ENCODE results near the gene NGLY1. TPM values are rescaled to one million over a fixed set of nuclear protein-coding genes. Genes with fewer than 3 reads are reported as not detected.

Gene NGLY1
- 19.2 to 25.0 TPM (median 19.5 TPM) in 5 replicates for total RNA-seq (2022; extraction: Qiagen RNA extraction)

GRCh38 chr3:25782938-25783660 lies at the start of gene NGLY1:
NGLY1 (minus strand) TSS chr3:25783443; CDS start chr3:25783390, 53 bp downstream.

GRCh38 chr3:25789596-25790556 lies 6.6 kb upstream of the NGLY1 start, which contains the start of gene OXSM:
OXSM (plus strand) TSS chr3:25790090; CDS start chr3:25791021, 931 bp downstream.

Other genes with a start within 250 kb of the NGLY1 start
- gene TOP2B, start 118.5 kb downstream of the NGLY1 start, total RNA-seq (2022; extraction: Qiagen RNA extraction) = 54.2 to 86.2 TPM (median 62.3 TPM) in 5 replicates
- gene OXSM, start 6.6 kb upstream of the NGLY1 start, total RNA-seq (2022; extraction: Qiagen RNA extraction) = 18.6 to 22.1 TPM (median 21.3 TPM) in 5 replicates